ENCODE results near the gene SON.

SON gene

DNA sequence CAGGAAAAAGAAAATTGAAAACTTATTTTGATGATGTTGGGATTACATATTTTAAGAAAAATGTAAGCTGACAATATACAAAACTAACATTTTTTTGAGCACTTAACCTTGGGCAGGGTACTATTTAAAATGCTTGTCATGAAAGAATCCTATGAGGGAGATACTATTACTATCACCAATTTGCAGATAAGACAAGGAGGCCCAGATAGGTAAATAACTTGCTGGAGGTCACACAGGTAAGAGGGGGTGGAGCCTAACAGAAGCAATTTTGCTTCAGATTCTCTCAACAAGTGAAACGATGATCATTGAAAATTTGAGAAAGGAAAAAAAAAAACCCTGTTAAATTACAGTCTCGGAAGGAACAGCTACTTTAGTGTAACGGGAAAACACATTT, 2.1 kb upstream of the SON start:
- Mint-ChIP-seq H3K9me3 (no peaks in the 10 kb centered on the region), H3K36me3 (peaks cover 20% of the 10 kb centered on the region), H3K4me1 (peaks cover 30% of the 10 kb centered on the region), H3K27me3 (no peaks in the 10 kb centered on the region), H3K27ac (peak overlapping the region; percentile 96), H3K4me3 (peak overlapping the region; percentile 97)

DNA sequence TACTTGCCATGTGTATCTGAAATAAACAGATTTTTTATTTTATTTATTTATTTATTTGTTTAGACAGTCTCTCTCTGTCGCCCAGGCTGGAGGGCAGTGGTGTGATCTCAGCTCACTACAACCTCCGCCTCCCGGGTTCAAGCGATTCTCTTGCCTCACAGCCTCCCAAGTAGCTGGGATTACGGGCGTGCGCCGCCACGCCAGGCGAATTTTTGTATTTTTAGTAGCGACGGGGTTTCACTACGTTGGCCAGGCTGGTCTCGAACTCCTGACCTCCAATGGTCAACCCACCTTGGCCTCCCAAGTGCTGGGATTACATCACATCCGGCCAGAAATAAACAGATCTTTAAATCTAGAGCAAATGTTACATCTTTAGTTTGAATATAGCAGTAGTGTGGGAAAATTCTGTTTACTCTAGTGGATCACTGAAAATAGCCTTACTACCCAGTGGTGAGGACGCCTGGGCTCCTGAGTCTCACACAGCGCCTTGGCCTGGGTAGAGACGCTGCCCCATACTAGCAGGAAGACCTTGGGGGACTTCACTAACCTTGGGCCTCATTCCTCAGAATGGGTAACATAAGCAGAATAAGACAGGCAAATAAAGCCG, 1.6 kb upstream of the SON start:
- peak overlapping the region; percentile 97 for H3K4me3 Mint-ChIP-seq
- peak overlapping the region; percentile 100 for H3K27ac Mint-ChIP-seq
- H3K36me3 Mint-ChIP-seq = peaks cover 21% of the 10 kb centered on the region
- peaks cover 35% of the 10 kb centered on the region for H3K4me1 Mint-ChIP-seq
- no peaks in the 10 kb centered on the region for H3K27me3 Mint-ChIP-seq
- no peaks in the 10 kb centered on the region for H3K9me3 Mint-ChIP-seq

DNA sequence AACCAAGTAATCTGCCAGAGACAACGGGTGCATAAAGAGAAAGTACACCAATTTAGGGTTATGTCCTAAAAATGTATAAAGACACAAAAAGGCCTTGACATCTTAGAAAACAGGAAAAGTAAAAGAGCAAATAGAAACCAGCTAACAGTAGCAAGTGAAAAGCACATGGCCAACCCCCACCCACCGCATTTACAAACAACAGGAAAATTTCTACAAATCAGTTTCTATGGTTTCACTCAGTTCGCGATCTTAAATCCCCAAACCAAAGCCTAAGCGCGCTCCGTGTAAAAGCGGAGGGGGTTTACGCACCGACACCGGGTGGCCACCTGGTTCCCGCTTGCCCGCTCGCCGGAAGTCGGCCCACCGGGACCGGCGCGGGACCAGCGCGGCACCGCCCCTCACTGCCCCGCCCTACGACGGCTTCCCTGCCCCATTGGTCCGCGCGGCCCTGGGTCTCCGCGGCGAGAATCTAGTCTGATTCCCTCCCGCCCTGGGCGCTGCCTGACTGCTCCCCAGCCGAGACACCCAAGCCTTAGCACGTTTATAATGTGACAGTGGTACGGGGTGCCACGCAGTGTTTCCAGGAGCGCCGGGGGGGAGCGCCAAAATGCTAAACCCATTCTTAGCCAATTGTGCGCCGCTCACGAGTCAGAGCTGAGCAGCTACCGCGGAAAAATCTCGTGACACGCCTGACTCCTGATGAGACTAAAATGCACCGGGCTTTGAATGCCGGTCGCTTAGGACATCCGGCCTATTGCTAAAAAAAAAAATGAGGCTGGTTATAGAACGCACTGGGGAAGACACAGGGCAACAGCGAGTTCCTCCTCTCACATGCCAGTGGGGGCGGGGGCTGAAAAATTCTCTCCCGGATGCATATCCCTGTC, 840 bp upstream of the SON start, which contains the start of gene GART:
TSS of gene GART (minus strand) at position 362 of the 884 bp plus-strand sequence. CDS start 2,802 bp downstream, outside the sequence.
- peak within 1 kb of the TSS; percentile 97 for H3K4me3 Mint-ChIP-seq
- peak within 1 kb of the TSS; percentile 100 for H3K27ac Mint-ChIP-seq

DNA sequence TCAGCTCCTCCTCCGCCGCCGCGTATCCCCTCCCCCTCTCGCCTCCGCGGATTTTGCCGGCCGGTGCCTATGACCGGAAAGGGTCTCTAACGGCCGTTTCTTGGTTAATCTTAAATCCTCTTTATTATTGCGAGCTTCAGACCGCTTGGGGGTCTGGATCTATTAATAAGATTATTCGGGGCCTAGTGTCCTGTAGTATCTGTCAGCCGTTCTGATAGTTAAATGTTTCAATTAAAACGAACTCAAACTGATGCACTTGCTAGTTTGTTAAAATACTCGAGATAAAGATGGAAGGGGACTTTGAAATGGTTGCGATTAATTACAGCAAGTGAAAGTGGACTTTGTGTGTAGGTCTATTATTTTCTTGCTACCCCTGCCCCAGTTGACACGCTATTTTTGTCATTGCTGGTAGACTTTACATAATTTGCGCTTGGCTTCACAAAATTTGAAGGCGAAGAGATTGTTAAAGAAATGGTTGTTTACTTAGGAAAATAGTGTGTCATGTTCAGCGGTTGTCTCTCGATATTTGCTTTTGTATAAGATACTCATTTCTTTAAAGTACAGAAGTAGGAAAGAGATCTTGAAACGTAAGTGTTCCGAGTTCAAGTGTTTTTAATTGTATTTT, 779 bp downstream of the SON start:
- Mint-ChIP-seq H3K4me1 (peaks cover 36% of the 10 kb centered on the region), H3K27ac (peak overlapping the region; percentile 100), H3K9me3 (no peaks in the 10 kb centered on the region), H3K36me3 (peaks cover 14% of the 10 kb centered on the region), H3K4me3 (peak overlapping the region; percentile 97), H3K27me3 (no peaks in the 10 kb centered on the region)

More for the DNA sequence above, 840 bp upstream of the SON start, which contains the start of gene GART:
- Mint-ChIP-seq H3K27me3 (no peaks in the 10 kb centered on the region), H3K9me3 (no peaks in the 10 kb centered on the region), H3K4me1 (peaks cover 32% of the 10 kb centered on the region), H3K36me3 (peaks cover 21% of the 10 kb centered on the region)

DNA sequence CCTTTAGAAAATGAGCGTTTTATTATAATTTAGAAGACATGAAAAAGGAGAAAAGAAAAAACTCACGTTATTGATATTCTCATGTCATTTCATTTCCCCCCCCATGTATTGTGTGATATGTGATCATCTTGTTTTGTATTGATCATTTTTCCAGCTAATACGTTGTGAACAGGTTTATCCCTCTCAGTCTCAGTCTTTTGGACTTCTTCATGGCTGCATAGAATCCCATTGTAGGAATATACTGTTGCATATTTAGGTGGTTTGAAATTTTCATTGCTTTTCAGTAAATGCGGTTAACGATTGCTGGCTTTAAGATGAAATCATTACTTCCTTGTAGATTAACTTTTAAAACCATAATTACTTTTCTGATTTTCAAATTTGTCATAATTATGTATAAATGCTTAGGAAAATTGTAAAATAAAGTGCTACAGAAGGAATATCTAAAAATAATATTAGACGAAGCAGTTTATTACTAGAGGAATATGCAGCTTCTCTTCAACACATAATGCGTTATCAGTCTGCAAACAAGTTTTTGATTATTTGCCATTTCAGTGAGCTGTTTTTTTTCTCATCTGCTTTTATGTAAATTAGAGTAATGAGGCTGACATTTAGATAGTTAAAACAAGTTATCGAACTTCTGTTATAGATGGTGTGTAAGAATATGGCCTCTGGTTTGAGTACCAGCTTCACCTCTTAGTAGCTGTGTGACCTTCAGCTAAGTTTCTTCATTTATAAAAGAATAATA, 1.8 kb downstream of the SON start:
- Mint-ChIP-seq H3K36me3 (peaks cover 13% of the 10 kb centered on the region), H3K9me3 (no peaks in the 10 kb centered on the region), H3K27ac (peak overlapping the region; percentile 100), H3K4me3 (peak overlapping the region; percentile 97), H3K27me3 (no peaks in the 10 kb centered on the region), H3K4me1 (peaks cover 43% of the 10 kb centered on the region)

DNA sequence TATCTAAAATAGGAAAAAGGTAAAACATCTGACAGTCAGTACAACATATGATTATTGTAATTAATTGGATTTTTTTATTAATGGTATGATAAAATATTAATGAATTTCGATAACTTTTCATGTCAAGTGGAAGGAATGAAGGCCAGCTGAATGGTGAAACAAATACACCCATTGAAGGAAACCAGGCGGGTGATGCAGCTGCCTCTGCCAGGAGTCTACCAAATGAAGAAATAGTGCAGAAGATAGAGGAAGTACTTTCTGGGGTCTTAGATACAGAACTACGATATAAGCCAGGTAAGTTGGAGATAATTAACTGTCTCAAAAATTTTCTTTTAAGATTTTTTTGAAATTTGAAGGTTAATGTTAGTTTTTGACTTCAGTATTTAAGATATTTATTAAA, 3.2 kb downstream of the SON start:
- Mint-ChIP-seq H3K9me3 (no peaks in the 10 kb centered on the region), H3K27ac (no peak overlapping the region), H3K4me1 (peaks cover 36% of the 10 kb centered on the region), H3K4me3 (peak overlapping the region; percentile 97), H3K27me3 (no peaks in the 10 kb centered on the region), H3K36me3 (peaks cover 10% of the 10 kb centered on the region)

DNA sequence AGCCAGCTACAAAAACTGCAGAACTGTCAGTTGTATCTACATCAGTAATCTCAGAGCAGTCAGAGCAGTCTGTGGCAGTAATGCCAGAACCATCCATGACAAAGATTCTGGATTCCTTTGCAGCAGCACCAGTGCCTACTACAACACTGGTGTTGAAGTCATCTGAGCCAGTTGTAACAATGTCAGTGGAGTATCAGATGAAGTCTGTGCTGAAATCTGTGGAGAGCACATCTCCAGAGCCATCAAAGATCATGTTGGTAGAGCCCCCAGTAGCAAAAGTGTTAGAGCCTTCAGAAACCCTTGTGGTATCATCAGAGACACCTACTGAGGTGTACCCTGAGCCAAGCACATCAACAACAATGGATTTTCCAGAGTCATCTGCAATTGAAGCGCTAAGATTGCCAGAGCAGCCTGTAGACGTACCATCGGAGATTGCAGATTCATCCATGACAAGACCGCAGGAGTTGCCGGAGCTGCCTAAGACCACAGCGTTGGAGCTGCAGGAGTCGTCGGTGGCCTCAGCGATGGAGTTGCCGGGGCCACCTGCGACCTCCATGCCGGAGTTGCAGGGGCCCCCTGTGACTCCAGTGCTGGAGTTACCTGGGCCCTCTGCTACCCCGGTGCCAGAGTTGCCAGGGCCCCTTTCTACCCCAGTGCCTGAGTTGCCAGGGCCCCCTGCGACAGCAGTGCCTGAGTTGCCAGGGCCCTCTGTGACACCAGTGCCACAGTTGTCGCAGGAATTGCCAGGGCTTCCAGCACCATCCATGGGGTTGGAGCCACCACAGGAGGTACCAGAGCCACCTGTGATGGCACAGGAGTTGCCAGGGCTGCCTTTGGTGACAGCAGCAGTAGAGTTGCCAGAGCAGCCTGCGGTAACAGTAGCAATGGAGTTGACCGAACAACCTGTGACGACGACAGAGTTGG, 7.3 kb downstream of the SON start:
- no peaks in the 10 kb centered on the region for H3K27me3 Mint-ChIP-seq
- peaks cover 53% of the 10 kb centered on the region for H3K4me1 Mint-ChIP-seq
- H3K36me3 Mint-ChIP-seq = peaks cover 16% of the 10 kb centered on the region
- H3K9me3 Mint-ChIP-seq = no peaks in the 10 kb centered on the region
- no peak overlapping the region for H3K27ac Mint-ChIP-seq
- H3K4me3 Mint-ChIP-seq = no peak overlapping the region

DNA sequence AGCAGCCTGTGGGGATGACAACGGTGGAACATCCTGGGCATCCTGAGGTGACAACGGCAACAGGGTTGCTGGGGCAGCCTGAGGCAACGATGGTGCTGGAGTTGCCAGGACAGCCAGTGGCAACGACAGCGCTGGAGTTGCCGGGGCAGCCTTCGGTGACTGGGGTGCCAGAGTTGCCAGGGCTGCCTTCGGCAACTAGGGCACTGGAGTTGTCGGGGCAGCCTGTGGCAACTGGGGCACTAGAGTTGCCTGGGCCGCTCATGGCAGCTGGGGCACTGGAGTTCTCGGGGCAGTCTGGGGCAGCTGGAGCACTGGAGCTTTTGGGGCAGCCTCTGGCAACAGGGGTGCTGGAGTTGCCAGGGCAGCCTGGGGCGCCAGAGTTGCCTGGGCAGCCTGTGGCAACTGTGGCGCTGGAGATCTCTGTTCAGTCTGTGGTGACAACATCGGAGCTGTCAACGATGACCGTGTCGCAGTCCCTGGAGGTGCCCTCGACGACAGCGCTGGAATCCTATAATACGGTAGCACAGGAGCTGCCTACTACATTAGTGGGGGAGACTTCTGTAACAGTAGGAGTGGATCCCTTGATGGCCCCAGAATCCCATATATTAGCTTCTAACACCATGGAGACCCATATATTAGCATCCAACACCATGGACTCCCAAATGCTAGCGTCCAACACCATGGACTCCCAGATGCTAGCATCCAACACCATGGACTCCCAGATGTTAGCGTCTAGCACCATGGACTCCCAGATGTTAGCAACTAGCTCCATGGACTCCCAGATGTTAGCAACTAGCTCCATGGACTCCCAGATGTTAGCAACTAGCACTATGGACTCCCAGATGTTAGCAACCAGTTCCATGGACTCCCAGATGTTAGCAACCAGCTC, 8.2 kb downstream of the SON start:
- Mint-ChIP-seq H3K36me3 (peaks cover 22% of the 10 kb centered on the region), H3K4me1 (peaks cover 56% of the 10 kb centered on the region), H3K27ac (no peak overlapping the region), H3K9me3 (no peaks in the 10 kb centered on the region), H3K27me3 (no peaks in the 10 kb centered on the region), H3K4me3 (no peak overlapping the region)

DNA sequence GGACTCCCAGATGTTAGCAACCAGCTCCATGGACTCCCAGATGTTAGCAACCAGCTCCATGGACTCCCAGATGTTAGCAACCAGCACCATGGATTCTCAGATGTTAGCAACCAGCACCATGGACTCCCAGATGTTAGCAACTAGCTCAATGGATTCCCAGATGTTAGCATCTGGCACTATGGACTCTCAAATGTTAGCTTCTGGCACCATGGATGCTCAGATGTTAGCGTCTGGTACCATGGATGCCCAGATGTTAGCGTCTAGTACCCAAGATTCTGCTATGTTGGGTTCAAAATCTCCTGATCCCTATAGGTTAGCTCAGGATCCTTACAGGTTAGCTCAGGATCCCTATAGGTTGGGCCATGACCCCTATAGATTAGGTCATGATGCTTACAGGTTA, 8.8 kb downstream of the SON start:
- no peak overlapping the region for H3K4me3 Mint-ChIP-seq
- peaks cover 27% of the 10 kb centered on the region for H3K36me3 Mint-ChIP-seq
- H3K4me1 Mint-ChIP-seq = peaks cover 60% of the 10 kb centered on the region

DNA sequence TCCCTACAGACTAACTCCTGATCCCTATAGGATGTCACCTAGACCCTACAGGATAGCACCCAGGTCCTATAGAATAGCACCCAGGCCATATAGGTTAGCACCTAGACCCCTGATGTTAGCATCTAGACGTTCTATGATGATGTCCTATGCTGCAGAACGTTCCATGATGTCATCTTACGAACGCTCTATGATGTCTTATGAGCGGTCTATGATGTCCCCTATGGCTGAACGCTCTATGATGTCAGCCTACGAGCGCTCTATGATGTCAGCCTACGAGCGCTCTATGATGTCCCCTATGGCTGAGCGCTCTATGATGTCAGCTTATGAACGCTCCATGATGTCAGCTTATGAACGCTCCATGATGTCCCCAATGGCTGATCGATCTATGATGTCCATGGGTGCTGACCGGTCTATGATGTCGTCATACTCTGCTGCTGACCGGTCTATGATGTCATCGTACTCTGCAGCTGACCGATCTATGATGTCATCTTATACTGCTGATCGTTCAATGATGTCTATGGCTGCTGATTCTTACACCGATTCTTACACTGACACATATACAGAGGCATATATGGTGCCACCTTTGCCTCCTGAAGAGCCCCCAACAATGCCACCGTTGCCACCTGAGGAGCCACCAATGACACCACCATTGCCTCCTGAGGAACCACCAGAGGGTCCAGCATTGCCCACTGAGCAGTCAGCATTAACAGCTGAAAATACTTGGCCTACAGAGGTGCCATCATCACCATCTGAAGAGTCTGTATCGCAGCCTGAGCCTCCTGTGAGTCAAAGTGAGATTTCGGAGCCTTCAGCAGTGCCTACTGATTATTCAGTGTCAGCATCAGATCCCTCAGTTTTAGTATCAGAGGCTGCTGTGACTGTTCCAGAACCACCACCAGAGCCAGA, 9.5 kb downstream of the SON start:
- Mint-ChIP-seq H3K9me3 (no peaks in the 10 kb centered on the region), H3K27ac (no peak overlapping the region), H3K36me3 (peaks cover 29% of the 10 kb centered on the region), H3K4me1 (peaks cover 61% of the 10 kb centered on the region), H3K4me3 (no peak overlapping the region), H3K27me3 (no peaks in the 10 kb centered on the region)

More for the DNA sequence above, 8.8 kb downstream of the SON start:
- no peaks in the 10 kb centered on the region for H3K27me3 Mint-ChIP-seq
- H3K9me3 Mint-ChIP-seq = no peaks in the 10 kb centered on the region
- H3K27ac Mint-ChIP-seq = no peak overlapping the region

DNA sequence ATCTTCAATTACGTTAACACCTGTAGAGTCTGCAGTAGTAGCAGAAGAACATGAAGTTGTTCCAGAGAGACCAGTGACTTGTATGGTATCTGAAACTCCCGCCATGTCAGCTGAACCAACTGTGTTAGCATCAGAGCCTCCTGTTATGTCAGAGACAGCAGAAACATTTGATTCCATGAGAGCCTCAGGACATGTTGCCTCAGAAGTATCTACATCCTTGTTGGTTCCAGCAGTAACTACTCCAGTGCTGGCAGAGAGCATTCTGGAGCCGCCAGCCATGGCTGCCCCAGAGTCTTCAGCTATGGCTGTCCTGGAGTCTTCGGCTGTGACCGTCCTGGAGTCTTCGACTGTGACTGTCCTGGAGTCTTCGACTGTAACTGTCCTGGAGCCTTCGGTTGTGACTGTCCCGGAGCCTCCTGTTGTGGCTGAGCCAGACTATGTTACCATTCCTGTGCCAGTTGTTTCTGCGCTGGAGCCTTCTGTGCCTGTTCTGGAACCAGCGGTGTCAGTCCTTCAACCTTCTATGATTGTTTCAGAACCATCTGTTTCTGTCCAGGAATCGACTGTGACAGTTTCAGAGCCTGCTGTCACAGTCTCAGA, 10.3 kb downstream of the SON start:
- H3K4me1 Mint-ChIP-seq = peaks cover 66% of the 10 kb centered on the region
- no peaks in the 10 kb centered on the region for H3K9me3 Mint-ChIP-seq
- no peak overlapping the region for H3K4me3 Mint-ChIP-seq
- no peak overlapping the region for H3K27ac Mint-ChIP-seq
- H3K36me3 Mint-ChIP-seq = peaks cover 33% of the 10 kb centered on the region
- no peaks in the 10 kb centered on the region for H3K27me3 Mint-ChIP-seq

DNA sequence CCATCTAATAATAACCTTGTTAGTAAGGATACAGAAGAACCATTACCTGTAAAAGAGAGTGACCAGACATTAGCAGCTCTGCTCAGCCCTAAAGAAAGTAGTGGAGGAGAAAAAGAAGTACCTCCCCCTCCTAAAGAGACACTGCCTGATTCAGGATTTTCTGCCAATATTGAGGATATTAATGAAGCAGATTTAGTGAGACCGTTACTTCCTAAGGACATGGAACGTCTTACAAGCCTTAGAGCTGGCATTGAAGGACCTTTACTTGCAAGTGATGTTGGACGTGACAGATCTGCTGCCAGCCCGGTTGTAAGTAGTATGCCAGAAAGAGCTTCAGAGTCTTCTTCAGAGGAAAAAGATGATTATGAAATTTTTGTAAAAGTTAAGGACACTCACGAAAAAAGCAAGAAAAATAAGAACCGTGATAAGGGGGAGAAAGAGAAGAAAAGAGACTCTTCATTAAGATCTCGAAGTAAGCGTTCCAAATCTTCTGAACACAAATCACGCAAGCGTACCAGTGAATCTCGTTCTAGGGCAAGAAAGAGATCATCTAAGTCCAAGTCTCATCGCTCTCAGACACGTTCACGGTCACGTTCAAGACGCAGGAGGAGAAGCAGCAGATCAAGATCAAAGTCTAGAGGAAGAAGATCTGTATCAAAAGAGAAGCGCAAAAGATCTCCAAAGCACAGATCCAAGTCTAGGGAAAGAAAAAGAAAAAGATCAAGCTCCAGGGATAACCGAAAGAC, 11.6 kb downstream of the SON start:
- no peaks in the 10 kb centered on the region for H3K27me3 Mint-ChIP-seq
- H3K36me3 Mint-ChIP-seq = peaks cover 39% of the 10 kb centered on the region
- peaks cover 66% of the 10 kb centered on the region for H3K4me1 Mint-ChIP-seq
- H3K9me3 Mint-ChIP-seq = no peaks in the 10 kb centered on the region
- peak overlapping the region; percentile 56 for H3K27ac Mint-ChIP-seq
- peak overlapping the region; percentile 63 for H3K4me3 Mint-ChIP-seq

All from activated naive CD4-positive, alpha-beta T cell treated with anti-CD3 and anti-CD28 coated beads, Interleukin-2, amount 50 U/mL, for 24 hours (primary cell).